ENCODE data around the gene ZNF618.

DNA sequence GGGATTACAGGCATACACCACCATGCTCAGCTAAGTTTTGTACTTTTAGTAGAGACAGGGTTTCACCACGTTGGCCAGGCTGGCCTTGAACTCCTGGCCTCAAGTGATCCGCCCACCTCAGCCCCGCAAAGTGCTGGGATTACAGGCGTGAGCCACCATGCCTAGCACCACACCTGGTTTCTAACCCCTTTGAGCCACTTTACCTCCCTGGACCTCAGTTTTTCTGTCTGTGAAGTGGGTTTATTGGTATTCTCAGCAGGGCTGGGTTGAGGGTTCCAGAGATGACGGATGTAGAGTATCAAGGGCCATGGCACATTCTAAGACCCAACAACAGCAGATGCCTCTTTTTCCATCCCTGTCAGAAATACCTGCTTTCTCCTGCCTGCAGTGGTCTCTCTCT lies 163.4 kb downstream of the ZNF618 start:
- TF ChIP-seq, protein P1, sequence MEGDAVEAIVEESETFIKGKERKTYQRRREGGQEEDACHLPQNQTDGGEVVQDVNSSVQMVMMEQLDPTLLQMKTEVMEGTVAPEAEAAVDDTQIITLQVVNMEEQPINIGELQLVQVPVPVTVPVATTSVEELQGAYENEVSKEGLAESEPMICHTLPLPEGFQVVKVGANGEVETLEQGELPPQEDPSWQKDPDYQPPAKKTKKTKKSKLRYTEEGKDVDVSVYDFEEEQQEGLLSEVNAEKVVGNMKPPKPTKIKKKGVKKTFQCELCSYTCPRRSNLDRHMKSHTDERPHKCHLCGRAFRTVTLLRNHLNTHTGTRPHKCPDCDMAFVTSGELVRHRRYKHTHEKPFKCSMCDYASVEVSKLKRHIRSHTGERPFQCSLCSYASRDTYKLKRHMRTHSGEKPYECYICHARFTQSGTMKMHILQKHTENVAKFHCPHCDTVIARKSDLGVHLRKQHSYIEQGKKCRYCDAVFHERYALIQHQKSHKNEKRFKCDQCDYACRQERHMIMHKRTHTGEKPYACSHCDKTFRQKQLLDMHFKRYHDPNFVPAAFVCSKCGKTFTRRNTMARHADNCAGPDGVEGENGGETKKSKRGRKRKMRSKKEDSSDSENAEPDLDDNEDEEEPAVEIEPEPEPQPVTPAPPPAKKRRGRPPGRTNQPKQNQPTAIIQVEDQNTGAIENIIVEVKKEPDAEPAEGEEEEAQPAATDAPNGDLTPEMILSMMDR (IDR thresholded peaks at IDR 0.05), result no peak
- no peak for TF ChIP-seq POLR2A (IDR thresholded peaks at IDR 0.05)

Measured in esophagus squamous epithelium (tissue), 4 donors.